HG03432 (cell line): ENCODE measurements around the gene APOBEC3F.

ENCODE experiments used
- ATAC-seq: cut with Tn5 transposase; IDR thresholded peaks from one replicate; pipeline ENCODE4 v1.9.1; 2021; ENCODE audit warnings: mild to moderate bottlenecking, moderate library complexity; ENCODE audit not compliant: unreplicated experiment

APOBEC3F gene

DNA sequence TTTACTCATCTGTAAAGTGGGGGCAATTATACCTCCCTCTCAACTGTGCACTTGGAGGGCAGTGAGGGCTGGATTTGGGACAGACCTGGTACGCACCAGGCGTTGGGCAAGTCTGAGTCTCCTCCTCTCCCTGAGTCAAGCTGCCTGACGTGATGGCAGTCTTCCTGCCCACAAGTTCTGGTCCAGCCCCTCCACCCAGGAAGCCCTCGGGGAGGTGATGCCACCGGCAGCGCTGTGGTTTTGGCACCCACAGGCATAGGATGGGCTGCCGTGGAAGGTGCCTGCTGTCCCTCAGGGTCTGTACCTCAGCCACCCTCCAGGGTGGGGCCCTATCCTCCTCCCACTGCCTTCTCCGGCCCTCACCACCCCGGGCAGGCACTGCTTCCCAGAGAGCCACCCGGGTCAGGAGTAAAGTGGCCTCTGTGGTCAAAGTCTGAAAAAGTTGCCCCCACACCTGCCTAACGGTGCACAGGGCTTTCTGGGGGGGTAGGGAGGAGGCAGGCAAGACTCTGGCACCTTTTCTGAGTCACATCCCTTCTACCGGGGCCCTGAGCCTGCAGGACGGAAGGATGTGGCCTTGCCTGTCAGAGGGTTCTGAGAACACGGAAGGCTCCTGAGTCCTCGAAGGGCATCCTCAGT is 49.9 kb downstream of the APOBEC3F start:
- no peak for ATAC-seq

GRCh38 chr22:39091126-39092081 is 50.7 kb downstream of the APOBEC3F start:
- ATAC-seq: no peak

DNA sequence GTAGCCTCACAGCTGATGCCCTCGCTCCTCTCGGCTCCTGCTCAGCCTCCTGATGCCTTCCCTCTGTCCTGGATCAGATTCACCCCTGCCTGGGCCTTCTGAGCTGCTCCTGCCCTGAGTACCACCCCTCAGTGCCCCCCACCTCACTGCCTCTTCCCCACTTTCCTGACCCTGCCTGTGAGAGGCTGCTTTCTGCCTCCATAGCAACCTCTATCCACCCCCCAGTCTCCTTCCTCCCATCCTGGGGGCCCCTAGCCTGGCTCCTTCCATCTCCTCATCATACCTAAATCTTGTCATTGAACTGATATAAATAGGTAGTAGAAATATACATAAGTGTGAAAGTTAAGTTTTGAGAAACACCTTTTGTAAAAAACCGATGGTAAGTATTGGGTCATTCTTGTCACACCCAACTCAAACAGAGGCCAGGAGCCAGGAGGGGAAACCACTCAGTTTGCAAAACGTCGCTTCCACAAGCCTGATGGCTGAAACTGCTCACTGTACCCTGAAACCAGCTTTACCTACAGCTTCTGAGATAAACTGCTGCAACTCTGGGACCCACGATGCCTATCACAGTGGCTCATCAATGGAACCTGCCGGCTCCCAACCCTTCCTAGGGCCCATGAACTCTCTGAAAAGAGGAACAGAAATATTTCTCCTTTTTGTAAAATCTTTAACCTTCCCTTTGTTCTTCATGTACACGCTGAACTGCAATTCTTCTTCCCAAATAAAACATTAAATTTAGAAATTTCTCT is 51.6 kb downstream of the APOBEC3F start:
- no peak for ATAC-seq

- ATAC-seq: no peak
These were observed 54.2 kb downstream of the APOBEC3F start for GRCh38 chr22:39094717-39095389.

DNA sequence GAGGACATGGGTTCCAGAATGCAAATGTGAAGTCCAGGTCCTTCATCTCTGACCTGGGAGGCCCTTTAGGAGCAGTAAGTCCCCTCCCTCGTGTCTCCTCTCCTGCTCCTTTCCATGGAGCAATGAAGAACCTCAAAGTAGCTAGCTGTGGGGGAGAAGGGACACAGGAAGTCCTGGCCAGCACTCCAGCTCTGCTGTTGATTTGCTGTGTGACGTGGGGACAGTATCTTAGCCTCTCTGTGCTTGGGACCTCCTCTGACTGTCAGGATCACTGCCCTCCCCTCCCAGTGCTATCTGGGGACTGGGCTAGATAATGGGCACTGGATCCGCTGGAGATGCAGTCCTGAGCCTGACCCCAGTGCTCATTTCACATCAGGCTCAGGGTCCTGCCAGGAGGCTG is 55.3 kb downstream of the APOBEC3F start:
- ATAC-seq: no peak

DNA sequence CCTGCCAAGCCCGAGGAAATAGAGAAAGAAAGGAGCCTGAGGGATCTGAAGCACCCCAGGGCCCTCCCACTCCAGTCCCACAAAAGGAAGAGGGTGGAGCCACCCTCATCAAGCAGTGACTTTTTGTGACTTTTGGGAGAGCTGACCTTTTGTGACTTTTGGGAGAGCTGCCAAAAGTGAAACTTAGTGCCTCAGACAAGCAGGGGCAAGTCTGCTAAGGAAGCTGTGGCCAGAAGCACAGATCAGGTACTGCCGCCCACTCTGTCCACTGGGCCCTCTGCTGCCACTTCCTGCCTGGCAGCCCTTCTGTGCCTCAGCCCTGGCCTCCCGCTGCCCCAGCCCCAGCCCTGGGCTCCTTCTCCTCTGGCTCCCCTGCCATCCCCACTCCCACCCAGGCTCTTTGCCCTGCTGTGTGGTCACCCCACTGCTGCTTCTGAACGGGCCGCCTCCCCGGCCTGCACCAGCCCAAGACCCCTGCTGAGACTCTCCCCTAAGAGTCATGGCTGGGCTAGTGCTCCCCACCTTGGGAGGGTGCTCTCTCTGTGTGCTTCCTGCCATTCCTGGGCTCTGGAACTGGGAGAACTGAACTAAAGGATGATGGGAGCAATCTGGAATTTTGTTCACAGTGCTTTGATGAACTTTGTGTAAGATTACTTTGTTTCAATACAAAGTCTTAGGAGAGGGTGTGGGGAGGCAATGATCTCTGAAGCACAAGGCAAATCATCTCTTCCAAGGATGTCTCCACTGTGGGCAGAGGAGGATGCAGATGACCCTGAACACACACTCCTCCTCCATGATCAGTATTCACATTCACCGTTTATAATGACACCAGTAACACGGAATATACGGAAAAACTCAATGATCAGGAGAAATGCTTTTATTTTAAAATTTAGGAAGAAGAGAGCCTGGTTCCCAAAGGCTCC is 56.7 kb downstream of the APOBEC3F start, which contains the start of gene APOBEC3H:
TSS of gene APOBEC3H (plus strand) at position 147 of the 923 bp plus-strand sequence. CDS start 3,035 bp downstream, outside the sequence.
- no peak for ATAC-seq

GRCh38 chr22:39098026-39098425 is 57.4 kb downstream of the APOBEC3F start:
- no peak for ATAC-seq

GRCh38 chr22:39098576-39098975 is 57.9 kb downstream of the APOBEC3F start:
- no peak for ATAC-seq

DNA sequence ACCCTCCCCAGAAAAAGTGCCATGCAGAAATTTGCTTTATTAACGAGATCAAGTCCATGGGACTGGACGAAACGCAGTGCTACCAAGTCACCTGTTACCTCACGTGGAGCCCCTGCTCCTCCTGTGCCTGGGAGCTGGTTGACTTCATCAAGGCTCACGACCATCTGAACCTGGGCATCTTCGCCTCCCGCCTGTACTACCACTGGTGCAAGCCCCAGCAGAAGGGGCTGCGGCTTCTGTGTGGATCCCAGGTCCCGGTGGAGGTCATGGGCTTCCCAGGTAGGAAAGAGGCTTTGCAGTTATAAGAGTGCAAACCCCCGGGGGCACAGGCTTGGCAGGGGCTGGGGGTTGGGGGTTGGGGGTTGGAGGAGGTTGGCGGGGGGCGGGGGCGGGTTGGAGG is 60.6 kb downstream of the APOBEC3F start:
- no peak for ATAC-seq

DNA sequence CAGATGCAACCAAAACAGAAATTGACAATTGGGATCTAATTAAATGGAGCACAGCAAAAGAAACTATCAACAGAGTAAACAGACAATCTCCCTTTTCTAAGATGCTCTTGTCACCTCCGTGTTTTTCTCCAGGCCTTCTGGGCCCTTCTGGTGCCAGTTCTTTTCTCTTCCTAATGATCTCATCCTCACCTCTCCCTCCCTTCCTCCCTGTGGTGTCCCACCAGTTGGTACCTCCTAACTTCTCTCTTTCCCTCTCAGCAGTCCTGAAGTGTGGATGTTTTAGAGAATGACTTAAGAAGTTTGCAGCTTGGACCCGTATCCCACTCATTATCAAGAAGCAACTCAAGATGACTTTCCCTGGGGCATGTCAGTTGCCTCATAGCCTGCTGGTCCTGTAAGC is 62.8 kb downstream of the APOBEC3F start:
- no peak for ATAC-seq
